Neural progenitor cell (in vitro differentiated cells): ENCODE measurements around the gene VWA8.

Source experiments
- EZH2 ChIP-seq: fragments of 200-600 bp; sonication (generic); IDR thresholded peaks from 2 replicates; pipeline ENCODE4 v1.6.1; 2017; ENCODE audit warnings: antibody characterized with exemption, mild to moderate bottlenecking, moderate library complexity
- EZH2phosphoT487 ChIP-seq: fragments of 200-600 bp; sonication (generic); IDR thresholded peaks from 2 replicates; pipeline ENCODE4 v1.6.1; 2017; ENCODE audit warnings: antibody characterized with exemption
- TF ChIP-seq, protein P1 (sequence below): fragments of 200-600 bp; sonication (generic); IDR thresholded peaks from 2 replicates; pipeline ENCODE4 v1.5.1; 2017; ENCODE audit warnings: antibody characterized with exemption, mild to moderate bottlenecking

DNA sequence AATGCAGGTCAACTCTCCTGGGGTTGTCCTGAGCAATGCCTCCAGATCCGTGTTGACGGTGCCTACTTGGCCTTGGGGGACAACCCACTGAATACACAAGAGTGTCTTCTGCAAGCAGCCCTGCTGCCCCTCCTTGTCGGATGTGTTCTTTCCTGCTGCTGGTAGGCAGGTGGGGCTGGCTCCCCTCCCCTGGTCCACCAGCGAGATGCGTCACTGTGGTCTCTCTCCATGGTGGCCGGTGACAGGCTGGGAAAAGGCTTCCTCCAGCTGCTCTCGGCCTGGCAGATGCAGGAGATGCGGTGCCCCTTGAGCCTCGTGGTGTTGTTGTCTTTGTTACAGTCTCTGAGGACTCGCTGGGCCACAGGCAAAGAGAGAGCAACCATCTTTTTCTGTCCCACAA, 418.6 kb downstream of the VWA8 start:
- TF ChIP-seq, protein P1, sequence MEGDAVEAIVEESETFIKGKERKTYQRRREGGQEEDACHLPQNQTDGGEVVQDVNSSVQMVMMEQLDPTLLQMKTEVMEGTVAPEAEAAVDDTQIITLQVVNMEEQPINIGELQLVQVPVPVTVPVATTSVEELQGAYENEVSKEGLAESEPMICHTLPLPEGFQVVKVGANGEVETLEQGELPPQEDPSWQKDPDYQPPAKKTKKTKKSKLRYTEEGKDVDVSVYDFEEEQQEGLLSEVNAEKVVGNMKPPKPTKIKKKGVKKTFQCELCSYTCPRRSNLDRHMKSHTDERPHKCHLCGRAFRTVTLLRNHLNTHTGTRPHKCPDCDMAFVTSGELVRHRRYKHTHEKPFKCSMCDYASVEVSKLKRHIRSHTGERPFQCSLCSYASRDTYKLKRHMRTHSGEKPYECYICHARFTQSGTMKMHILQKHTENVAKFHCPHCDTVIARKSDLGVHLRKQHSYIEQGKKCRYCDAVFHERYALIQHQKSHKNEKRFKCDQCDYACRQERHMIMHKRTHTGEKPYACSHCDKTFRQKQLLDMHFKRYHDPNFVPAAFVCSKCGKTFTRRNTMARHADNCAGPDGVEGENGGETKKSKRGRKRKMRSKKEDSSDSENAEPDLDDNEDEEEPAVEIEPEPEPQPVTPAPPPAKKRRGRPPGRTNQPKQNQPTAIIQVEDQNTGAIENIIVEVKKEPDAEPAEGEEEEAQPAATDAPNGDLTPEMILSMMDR: no peak
- TF ChIP-seq EZH2phosphoT487 (no peak), EZH2 (no peak)
